ENCODE measurements around the gene HDHD3. TPM values are rescaled to one million over a fixed set of nuclear protein-coding genes. Genes with fewer than 3 reads are reported as not detected.

Gene HDHD3
- total RNA-seq, 1 donor, result 7.3 TPM

DNA sequence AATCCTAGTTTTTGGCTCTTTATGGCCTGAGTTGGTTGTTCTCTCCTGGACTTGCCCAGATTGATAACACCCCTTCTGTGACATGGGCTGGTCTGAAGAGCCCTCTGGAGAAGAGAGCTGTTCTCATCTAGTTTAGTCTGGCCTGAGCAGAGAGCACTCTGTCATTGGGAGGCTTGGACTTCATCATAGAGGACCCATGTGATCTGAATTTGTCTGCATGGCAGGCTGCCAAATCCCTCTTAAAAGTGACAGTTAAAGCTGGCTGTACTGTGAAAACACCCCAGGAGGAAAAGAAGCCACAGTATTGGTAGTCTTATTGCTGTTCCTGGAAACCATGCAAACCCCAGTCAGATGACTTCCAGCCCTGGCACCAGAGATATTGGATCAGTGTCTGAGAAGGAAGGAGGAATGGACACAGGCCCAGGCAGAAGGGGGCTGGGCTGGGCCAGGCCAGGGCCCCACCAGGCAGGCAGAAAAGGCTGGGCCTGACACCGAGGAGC is 33.0 kb downstream of the HDHD3 start:
- H3K4me3 ChIP-seq (ENCODE audit: low read depth, low read length), result no peak overlapping the region
- peak; percentile 79 for DNase-seq (ENCODE audit: low read depth)
- TF ChIP-seq, protein P1, sequence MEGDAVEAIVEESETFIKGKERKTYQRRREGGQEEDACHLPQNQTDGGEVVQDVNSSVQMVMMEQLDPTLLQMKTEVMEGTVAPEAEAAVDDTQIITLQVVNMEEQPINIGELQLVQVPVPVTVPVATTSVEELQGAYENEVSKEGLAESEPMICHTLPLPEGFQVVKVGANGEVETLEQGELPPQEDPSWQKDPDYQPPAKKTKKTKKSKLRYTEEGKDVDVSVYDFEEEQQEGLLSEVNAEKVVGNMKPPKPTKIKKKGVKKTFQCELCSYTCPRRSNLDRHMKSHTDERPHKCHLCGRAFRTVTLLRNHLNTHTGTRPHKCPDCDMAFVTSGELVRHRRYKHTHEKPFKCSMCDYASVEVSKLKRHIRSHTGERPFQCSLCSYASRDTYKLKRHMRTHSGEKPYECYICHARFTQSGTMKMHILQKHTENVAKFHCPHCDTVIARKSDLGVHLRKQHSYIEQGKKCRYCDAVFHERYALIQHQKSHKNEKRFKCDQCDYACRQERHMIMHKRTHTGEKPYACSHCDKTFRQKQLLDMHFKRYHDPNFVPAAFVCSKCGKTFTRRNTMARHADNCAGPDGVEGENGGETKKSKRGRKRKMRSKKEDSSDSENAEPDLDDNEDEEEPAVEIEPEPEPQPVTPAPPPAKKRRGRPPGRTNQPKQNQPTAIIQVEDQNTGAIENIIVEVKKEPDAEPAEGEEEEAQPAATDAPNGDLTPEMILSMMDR (IDR thresholded peaks at IDR 0.05; ENCODE audit: insufficient read depth, low read depth, low read length), result no peak

- no peak for DNase-seq (ENCODE audit: low read depth)
- TF ChIP-seq, protein P1 (IDR thresholded peaks at IDR 0.05; ENCODE audit: insufficient read depth, low read depth, low read length), result no peak
- H3K4me3 ChIP-seq (ENCODE audit: low read depth, low read length), result no peak overlapping the region
Measured at GRCh38 chr9:113341712-113342410, 34.9 kb downstream of the HDHD3 start.

DNA sequence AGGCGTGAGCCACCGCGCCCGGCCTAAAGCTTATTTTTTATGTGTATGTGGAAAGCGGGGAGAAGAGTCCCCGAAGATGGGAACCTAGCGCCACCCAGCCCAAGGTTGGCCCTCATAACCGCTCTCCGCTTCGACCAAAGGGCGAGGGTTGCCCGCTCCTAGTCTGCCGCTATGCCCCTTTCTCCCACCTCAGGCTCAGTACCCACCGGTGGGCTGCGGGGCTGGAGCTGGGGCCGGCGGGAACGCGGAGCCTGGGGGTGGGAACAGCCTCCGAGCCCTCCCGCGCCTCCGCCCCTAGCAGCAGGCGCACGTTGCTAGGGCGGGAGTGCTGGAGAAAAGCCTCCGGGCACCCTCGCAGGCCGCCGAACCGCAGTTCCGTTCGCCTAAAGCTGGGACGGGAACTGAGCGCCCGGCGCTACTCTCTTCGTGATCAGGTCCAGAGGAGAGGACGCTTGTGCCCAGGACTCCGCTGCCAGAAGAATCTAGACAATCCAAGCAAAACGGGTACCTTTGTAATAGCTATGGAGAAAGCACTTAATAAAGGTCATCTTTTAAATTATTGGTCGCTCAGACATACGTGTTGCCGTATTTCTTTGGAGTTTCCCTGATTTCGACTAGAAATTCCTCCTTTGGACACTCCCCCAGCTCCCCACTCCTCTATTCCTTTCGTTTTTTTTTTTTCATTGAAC is 36.6 kb downstream of the HDHD3 start, which contains the start of gene WDR31:
Gene WDR31 (minus strand): TSS at position 265 of the 689 bp plus-strand sequence. CDS start 8,253 bp downstream, outside the sequence.
- TF ChIP-seq, protein P1 (IDR thresholded peaks at IDR 0.05; ENCODE audit: insufficient read depth, low read depth, low read length), result no peak
- peak; percentile 90 for DNase-seq (ENCODE audit: low read depth)
- H3K4me3 ChIP-seq (ENCODE audit: low read depth, low read length), result peak within 1 kb of the TSS; percentile 88

DNA sequence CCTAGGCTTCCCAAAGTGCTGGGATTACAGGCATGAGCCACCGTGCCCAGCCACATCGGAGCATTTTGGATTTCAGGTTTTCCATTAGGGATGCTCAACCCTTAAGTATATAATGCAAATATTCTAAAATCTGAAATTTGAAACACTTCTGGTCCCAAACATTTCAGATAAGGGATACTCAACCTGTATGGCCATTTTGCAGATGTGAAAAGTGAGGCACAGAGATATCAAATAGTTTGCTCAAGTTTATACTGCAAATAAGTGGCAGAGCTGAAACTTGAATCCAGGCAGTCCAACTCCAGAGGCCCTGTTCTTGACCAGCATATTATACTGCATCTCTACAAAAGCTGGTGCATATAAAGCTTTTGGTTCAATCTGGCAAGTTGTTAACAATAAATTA is 39.1 kb downstream of the HDHD3 start:
- DNase-seq (ENCODE audit: low read depth), result no peak
- H3K4me3 ChIP-seq (ENCODE audit: low read depth, low read length), result no peak overlapping the region
- TF ChIP-seq, protein P1 (IDR thresholded peaks at IDR 0.05; ENCODE audit: insufficient read depth, low read depth, low read length), result no peak

GRCh38 chr9:113331780-113332179 is 45.0 kb downstream of the HDHD3 start:
- H3K4me3 ChIP-seq (ENCODE audit: low read depth, low read length), result no peak overlapping the region
- TF ChIP-seq, protein P1 (IDR thresholded peaks at IDR 0.05; ENCODE audit: insufficient read depth, low read depth, low read length), result no peak
- DNase-seq (ENCODE audit: low read depth), result no peak

DNA sequence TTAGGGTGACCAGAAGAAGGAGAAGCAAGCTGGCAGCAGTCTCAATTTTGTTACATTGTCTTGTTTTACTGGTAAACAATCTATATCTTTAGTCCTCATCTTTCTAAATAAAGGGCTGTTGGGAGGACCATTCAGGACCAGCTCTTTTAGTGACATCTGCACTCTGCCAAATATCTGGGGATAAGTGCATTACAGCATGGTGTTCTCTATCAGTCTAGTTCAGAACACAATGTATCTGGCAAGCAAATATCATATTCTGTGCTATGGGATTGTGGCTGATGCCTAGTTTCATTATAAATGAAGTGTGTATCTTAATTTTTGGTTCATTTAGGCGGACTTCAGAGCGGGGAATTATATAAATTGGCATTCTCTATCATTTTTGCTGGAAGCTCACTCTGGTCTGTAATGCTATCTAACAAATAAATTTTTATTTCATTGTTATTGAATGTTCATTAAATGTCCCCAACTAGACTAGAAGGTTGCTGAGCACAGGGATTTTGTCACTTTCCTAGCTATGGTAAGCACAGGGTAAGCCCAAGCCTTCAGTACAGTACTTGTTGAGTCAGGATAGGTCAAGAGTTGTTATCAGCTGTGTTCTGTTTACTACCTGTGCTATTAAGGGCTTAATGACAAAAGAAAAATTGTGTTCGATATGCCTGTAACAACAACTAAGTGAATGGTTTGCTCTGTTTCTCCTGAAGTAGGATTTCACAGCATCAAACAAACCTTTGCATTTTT is 48.6 kb downstream of the HDHD3 start:
- DNase-seq (ENCODE audit: low read depth), result no peak
- no peak overlapping the region for H3K4me3 ChIP-seq (ENCODE audit: low read depth, low read length)
- TF ChIP-seq, protein P1 (IDR thresholded peaks at IDR 0.05; ENCODE audit: insufficient read depth, low read depth, low read length), result no peak
